Measurements from ENCODE around the gene OPN4. TPM values are rescaled to one million over a fixed set of nuclear protein-coding genes. Genes with fewer than 3 reads are reported as not detected.

The OPN4 gene
- total and polyA plus RNA-seq, 2 of the 13 experiments (the other 11 are each of a cell fraction or from before 2014, with no cell fraction given), result not detected

DNA sequence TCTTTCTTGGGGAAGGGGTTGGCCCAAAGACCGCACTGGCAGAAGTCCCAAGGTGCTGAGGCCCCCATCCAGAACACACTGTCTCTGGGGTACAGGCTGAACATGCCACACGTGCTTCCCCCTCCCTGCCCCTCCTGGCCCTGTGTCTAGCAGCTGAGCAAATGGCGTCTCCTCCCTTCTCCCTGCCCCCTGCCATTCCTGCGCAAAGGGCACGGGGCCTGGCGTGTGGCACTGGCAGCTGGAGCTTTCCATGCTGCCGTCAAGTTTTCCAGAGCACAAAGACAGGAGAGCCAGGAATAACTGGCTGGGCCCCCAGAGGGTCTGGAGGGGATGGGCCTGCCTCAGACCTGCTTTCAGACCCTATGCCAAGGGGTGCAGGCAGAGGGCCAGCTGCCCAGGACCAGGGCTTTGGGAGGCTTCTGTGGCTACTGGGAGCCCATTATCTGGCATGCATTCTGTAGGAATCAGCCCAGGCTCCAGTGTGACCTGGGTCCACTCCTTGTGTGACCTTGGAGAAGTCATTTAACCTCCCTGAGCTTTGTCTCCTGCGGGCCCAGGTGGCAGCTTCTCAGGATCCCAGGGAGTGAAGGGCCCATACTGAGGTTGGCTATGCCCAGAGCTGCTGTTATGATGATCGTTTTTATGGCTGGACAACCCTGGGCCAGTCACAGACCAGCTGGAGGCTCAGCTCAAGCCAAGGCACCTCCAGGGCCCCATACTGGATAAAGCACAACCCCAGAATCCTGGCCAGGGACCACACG is 13.3 kb downstream of the OPN4 start:
- WGBS (ENCODE audit: low lambda C conversion rate), result 25% methylated on average over 4 of the region's 10 CpGs
- TF ChIP-seq HES4 (CRISPR knock-in tag; IDR thresholded peaks at IDR 0.05; ENCODE audit: borderline replicate concordance) (no peak), SPEN (CRISPR knock-in tag; IDR thresholded peaks at IDR 0.05; ENCODE audit: low read depth) (no peak), JUNB (CRISPR knock-in tag; IDR thresholded peaks at IDR 0.05; ENCODE audit: borderline replicate concordance) (no peak), NR2C2 (CRISPR knock-in tag; IDR thresholded peaks at IDR 0.05; ENCODE audit: borderline replicate concordance) (no peak), NCOA1 (CRISPR knock-in tag; IDR thresholded peaks at IDR 0.05) (no peak), CAMTA2 (CRISPR knock-in tag; IDR thresholded peaks at IDR 0.05; ENCODE audit: borderline replicate concordance) (no peak), ETV6 (CRISPR knock-in tag; conservative IDR thresholded peaks at IDR 0.05) (no peak), FOXA3 (CRISPR knock-in tag; IDR thresholded peaks at IDR 0.05) (no peak), PRMT3 (CRISPR knock-in tag; IDR thresholded peaks at IDR 0.05; ENCODE audit: borderline replicate concordance, low read depth) (no peak), NFRKB (IDR thresholded peaks at IDR 0.05) (no peak), PLRG1 (conservative IDR thresholded peaks at IDR 0.05) (no peak), KDM6A (CRISPR knock-in tag; IDR thresholded peaks at IDR 0.05; ENCODE audit: low read depth) (no peak), ZNF121 (CRISPR knock-in tag; IDR thresholded peaks at IDR 0.05) (no peak), REL (CRISPR knock-in tag; conservative IDR thresholded peaks at IDR 0.05) (no peak), ZNF615 (CRISPR knock-in tag; IDR thresholded peaks at IDR 0.05; ENCODE audit: borderline replicate concordance) (no peak), ATRX (CRISPR knock-in tag; IDR thresholded peaks at IDR 0.05; ENCODE audit: borderline replicate concordance) (no peak), FIP1L1 (IDR thresholded peaks at IDR 0.05; ENCODE audit: borderline replicate concordance, insufficient read depth, low read depth, low read length) (no peak)
- TF ChIP-seq, protein P1, sequence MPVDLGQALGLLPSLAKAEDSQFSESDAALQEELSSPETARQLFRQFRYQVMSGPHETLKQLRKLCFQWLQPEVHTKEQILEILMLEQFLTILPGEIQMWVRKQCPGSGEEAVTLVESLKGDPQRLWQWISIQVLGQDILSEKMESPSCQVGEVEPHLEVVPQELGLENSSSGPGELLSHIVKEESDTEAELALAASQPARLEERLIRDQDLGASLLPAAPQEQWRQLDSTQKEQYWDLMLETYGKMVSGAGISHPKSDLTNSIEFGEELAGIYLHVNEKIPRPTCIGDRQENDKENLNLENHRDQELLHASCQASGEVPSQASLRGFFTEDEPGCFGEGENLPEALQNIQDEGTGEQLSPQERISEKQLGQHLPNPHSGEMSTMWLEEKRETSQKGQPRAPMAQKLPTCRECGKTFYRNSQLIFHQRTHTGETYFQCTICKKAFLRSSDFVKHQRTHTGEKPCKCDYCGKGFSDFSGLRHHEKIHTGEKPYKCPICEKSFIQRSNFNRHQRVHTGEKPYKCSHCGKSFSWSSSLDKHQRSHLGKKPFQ (CRISPR knock-in tag; IDR thresholded peaks at IDR 0.05; ENCODE audit: insufficient replicate concordance), result no peak
- TF ChIP-seq, protein P2, sequence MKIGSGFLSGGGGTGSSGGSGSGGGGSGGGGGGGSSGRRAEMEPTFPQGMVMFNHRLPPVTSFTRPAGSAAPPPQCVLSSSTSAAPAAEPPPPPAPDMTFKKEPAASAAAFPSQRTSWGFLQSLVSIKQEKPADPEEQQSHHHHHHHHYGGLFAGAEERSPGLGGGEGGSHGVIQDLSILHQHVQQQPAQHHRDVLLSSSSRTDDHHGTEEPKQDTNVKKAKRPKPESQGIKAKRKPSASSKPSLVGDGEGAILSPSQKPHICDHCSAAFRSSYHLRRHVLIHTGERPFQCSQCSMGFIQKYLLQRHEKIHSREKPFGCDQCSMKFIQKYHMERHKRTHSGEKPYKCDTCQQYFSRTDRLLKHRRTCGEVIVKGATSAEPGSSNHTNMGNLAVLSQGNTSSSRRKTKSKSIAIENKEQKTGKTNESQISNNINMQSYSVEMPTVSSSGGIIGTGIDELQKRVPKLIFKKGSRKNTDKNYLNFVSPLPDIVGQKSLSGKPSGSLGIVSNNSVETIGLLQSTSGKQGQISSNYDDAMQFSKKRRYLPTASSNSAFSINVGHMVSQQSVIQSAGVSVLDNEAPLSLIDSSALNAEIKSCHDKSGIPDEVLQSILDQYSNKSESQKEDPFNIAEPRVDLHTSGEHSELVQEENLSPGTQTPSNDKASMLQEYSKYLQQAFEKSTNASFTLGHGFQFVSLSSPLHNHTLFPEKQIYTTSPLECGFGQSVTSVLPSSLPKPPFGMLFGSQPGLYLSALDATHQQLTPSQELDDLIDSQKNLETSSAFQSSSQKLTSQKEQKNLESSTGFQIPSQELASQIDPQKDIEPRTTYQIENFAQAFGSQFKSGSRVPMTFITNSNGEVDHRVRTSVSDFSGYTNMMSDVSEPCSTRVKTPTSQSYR (CRISPR knock-in tag; IDR thresholded peaks at IDR 0.05; ENCODE audit: borderline replicate concordance), result no peak
- Histone ChIP-seq H3K36me3 (replicated peaks in 1 of 2; ENCODE audit: control insufficient read depth in 1 of 2, insufficient read depth in 2 of 2, low read length in 2 of 2) (no peaks in the 10 kb centered on the region), H2AFZ (ENCODE audit: low read length) (no peak overlapping the region), H3K27me3 (ENCODE audit: control insufficient read depth in 1 of 2, insufficient read depth in 2 of 2, low read length in 2 of 2) (peaks cover 15 to 78% of the 10 kb centered on the region in 2 experiments), H3K79me2 (ENCODE audit: insufficient read depth, low read length) (no peaks in the 10 kb centered on the region), H3K9me3 (ENCODE audit: low read length) (no peaks in the 10 kb centered on the region), H3K9ac (ENCODE audit: insufficient read depth, low read depth, low read length) (no peak overlapping the region), H3K27ac (ENCODE audit: extremely low read length, insufficient read depth, low read length) (no peak overlapping the region), H4K20me1 (ENCODE audit: insufficient read depth, low read length) (no peaks in the 10 kb centered on the region), H3K4me3 (replicated peaks in 1 of 3; ENCODE audit: insufficient read depth in 1 of 3, low read depth in 2 of 3, low read length in 3 of 3) (no peak overlapping the region), H3K4me2 (ENCODE audit: low read depth, low read length) (no peak overlapping the region), H3K4me1 (ENCODE audit: insufficient read depth, low read length) (no peaks in the 10 kb centered on the region)
- ATAC-seq (no peak), FAIRE-seq (no peak), DNase-seq (ENCODE audit: low spot score) (no peak)
- in situ Hi-C loops (cut with HindIII; ENCODE audit: extremely low pct_ligation_motif_present, low pct_unique_long_range_greater_than_20kb), result no loop called here
- intact Hi-C loops (cut with micrococcal nuclease; ENCODE audit: unreplicated experiment), result no loop called here
- ChIA-PET POLR2A (no interaction called here), CTCF (ENCODE audit: low intra/inter-chr PET ratio, low total read pairs) (no interaction called here)
- no TSS peak for BruUV-seq (replicated peaks)
